ENCODE data around the gene IGFBP6.
A peak's percentile ranks its signal among the peaks of the same experiment; 100 is the strongest.

The IGFBP6 gene

GRCh38 chr12:53128780-53129569 lies 31.5 kb downstream of the IGFBP6 start:
- peak in 1 of 42 donors; percentile 28 for DNase-seq
- intact Hi-C loops (cut with DNase I), result no loop called here

GRCh38 chr12:53131844-53132243 lies 34.4 kb downstream of the IGFBP6 start:
- DNase-seq, result no peak
- intact Hi-C loops (cut with DNase I), result no loop called here

- DNase-seq, result peak in 1 of 42 donors; percentile 5
- intact Hi-C loops (cut with DNase I), result no loop called here
These were observed 36.3 kb downstream of the IGFBP6 start for GRCh38 chr12:53133722-53134121.

GRCh38 chr12:53143355-53143754 lies 45.9 kb downstream of the IGFBP6 start:
- intact Hi-C loops (cut with DNase I), result no loop called here
- peak in 1 of 42 donors; percentile 4 for DNase-seq

- DNase-seq, result peak in 1 of 42 donors; percentile 3
- intact Hi-C loops (cut with DNase I), result no loop called here
These were observed 48.2 kb downstream of the IGFBP6 start for GRCh38 chr12:53145383-53146260.

- DNase-seq, result no peak
- intact Hi-C loops (cut with DNase I), result no loop called here
These were observed 49.7 kb downstream of the IGFBP6 start for GRCh38 chr12:53147181-53147580.

- intact Hi-C loops (cut with DNase I), result no loop called here
- DNase-seq, result no peak
These were observed 50.2 kb downstream of the IGFBP6 start for GRCh38 chr12:53147653-53148052.

- intact Hi-C loops (cut with DNase I), result no loop called here
These were observed 53.6 kb downstream of the IGFBP6 start for GRCh38 chr12:53151039-53151438.

More at GRCh38 chr12:53151039-53151438, 53.6 kb downstream of the IGFBP6 start:
- DNase-seq, result no peak
